HepG2 (cell line): Measurements from ENCODE around the gene HMGN4. TPM values are rescaled to one million over a fixed set of nuclear protein-coding genes. Genes with fewer than 3 reads are reported as not detected.
A peak's percentile ranks its signal among the peaks of the same experiment; 100 is the strongest.

Source experiments
- GPBP1L1 ChIP-seq: sonication (generic); formaldehyde crosslinking; IDR thresholded peaks from 2 replicates; pipeline ENCODE4 v1.5.0; 2020; ENCODE audit warnings: mild to moderate bottlenecking, missing genetic modification reagents
- HNF1A ChIP-seq, 2 experiments: sonication (generic) in 1 of 2; formaldehyde crosslinking in 1 of 2; IDR thresholded peaks; 2 replicates each; pipeline versions ENCODE4 v1.4.0 to v1.6.1; 2016 to 2020; ENCODE audit warnings: borderline replicate concordance in 1 of 2, low read depth in 1 of 2, mild to moderate bottlenecking in 1 of 2, missing genetic modification reagents in 1 of 2
- KDM5B ChIP-seq: sonication (generic); formaldehyde crosslinking; IDR thresholded peaks from 2 replicates; pipeline ENCODE4 v1.4.0; 2020; ENCODE audit warnings: missing genetic modification reagents, mild to moderate bottlenecking, borderline replicate concordance
- KLF13 ChIP-seq: sonication (generic); formaldehyde crosslinking; IDR thresholded peaks from 2 replicates; pipeline ENCODE4 v1.4.0; 2020; ENCODE audit warnings: mild to moderate bottlenecking, missing genetic modification reagents
- NFE2L1 ChIP-seq: sonication (generic); formaldehyde crosslinking; IDR thresholded peaks from 2 replicates; pipeline ENCODE4 v1.4.0; 2020; ENCODE audit warnings: missing genetic modification reagents, mild to moderate bottlenecking, borderline replicate concordance
- NFYB ChIP-seq: sonication (generic); formaldehyde crosslinking; IDR thresholded peaks from 2 replicates; pipeline ENCODE4 v1.4.0; 2020; ENCODE audit warnings: missing genetic modification reagents
- NR0B2 ChIP-seq: sonication (generic); formaldehyde crosslinking; IDR thresholded peaks from 2 replicates; pipeline ENCODE4 v1.4.0; 2020; ENCODE audit warnings: mild to moderate bottlenecking, missing genetic modification reagents
- NR1H2 ChIP-seq: sonication (generic); formaldehyde crosslinking; IDR thresholded peaks from 2 replicates; pipeline ENCODE4 v1.8.1; 2022; ENCODE audit warnings: low read depth, missing genetic modification reagents, borderline replicate concordance
- RNF219 ChIP-seq: sonication (generic); formaldehyde crosslinking; IDR thresholded peaks from 2 replicates; pipeline ENCODE4 v1.5.0; 2020; ENCODE audit warnings: mild to moderate bottlenecking, missing genetic modification reagents
- SP2 ChIP-seq: sonication (generic); formaldehyde crosslinking; IDR thresholded peaks from 2 replicates; pipeline ENCODE4 v1.5.1; 2020; ENCODE audit warnings: mild to moderate bottlenecking, missing genetic modification reagents
- TOE1 ChIP-seq: sonication (generic); formaldehyde crosslinking; IDR thresholded peaks from 2 replicates; pipeline ENCODE4 v1.4.0; 2020; ENCODE audit warnings: mild to moderate bottlenecking, missing genetic modification reagents
- ZNF343 ChIP-seq: sonication (generic); formaldehyde crosslinking; IDR thresholded peaks from 2 replicates; pipeline ENCODE4 v1.4.0; 2020; ENCODE audit warnings: mild to moderate bottlenecking, missing genetic modification reagents
- ZNF451 ChIP-seq: sonication (generic); formaldehyde crosslinking; IDR thresholded peaks from 2 replicates; pipeline ENCODE4 v1.5.0; 2020; ENCODE audit warnings: mild to moderate bottlenecking, missing genetic modification reagents
- ZNF549 ChIP-seq: sonication (generic); formaldehyde crosslinking; IDR thresholded peaks from 2 replicates; pipeline ENCODE4 v1.5.0; 2020; ENCODE audit warnings: missing genetic modification reagents
- ZNF713 ChIP-seq: sonication (generic); formaldehyde crosslinking; IDR thresholded peaks from 2 replicates; pipeline ENCODE4 v1.4.0; 2020; ENCODE audit warnings: mild to moderate bottlenecking, missing genetic modification reagents
- ZNF766 ChIP-seq: sonication (generic); formaldehyde crosslinking; IDR thresholded peaks from 2 replicates; pipeline ENCODE4 v1.5.0; 2020; ENCODE audit warnings: missing genetic modification reagents, borderline replicate concordance
- ZNF816 ChIP-seq: sonication (generic); formaldehyde crosslinking; IDR thresholded peaks from 2 replicates; pipeline ENCODE4 v1.8.0; 2022; ENCODE audit warnings: missing genetic modification reagents, mild to moderate bottlenecking, borderline replicate concordance
- ZSCAN9 ChIP-seq: IDR thresholded peaks from 2 replicates; pipeline ENCODE4 v1.6.1; 2016; ENCODE audit warnings: borderline replicate concordance
- polyA plus RNA-seq, 8 experiments: library from polyadenylated mRNA; depleted of rRNA in 3 of 8; stranded (reverse) in 7 of 8; unstranded in 1 of 8; fragments of >200 nt; fragmentation: Illumina TruSeq in 4 of 8; extraction: Trizol in 4 of 8; gene quantifications; 2 replicates each; pipeline versions ENCODE4 v1.2.1 to v1.2.3, GENCODE V29; 2011 to 2016; ENCODE audit warnings: low read depth in 4 of 8, missing spikeins in 1 of 8, mixed read lengths in 1 of 8; ENCODE audit not compliant: insufficient read depth in 1 of 8
- total RNA-seq, 5 experiments: library from RNA; depleted of rRNA; stranded (reverse); fragments of >200 nt; fragmentation: Illumina TruSeq; extraction: Trizol; gene quantifications; 2 replicates each; pipeline ENCODE4 v1.2.3, GENCODE V29; 2016; ENCODE audit warnings: low read depth in 1 of 5
- TF ChIP-seq, protein P1 (sequence below): fragments of 450-650 bp; IDR thresholded peaks from 2 replicates; pipeline ENCODE4 v1.6.1; 2016

HMGN4 gene
- total and polyA plus RNA-seq, 2 of the 13 experiments (the other 11 are each of a cell fraction or from before 2014, with no cell fraction given) = 39.9 to 52.1 TPM

DNA sequence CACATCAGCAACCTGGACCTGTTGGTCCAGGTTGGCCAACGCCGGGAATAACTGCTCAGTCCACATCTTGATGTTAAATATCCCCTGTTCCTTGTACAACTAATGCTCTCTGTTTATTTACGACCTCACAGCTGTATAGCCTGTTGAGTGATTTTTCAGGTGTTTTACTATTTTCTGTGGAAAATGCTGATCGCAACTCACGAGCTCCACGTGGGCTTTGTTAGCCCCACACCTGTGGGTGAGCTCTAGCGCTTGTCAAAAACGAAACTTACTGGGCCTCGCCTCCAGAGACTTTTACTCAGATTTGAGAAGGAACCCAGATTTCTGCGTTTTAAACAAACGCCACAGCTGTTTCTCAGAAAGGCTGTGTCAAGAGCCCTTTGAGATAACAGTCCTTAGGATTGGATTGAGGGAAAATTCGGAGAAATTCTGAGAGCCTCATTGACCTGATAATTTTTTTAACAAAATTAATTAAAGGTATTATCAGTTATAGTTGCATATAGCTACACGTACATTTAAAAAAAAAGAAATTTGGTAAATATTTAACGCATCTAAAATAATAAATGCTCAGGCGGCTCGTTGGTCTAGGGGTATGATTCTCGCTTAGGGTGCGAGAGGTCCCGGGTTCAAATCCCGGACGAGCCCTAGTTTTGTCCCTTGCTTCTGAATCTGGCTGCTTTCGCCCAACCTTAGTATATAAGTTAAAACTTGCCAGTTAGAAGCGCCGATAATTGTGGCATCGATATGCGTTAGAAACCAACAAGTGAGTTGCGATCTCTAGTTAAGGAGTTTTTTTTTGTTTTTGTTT lies 16.7 kb downstream of the HMGN4 start (continued):
- TF ChIP-seq ZSCAN9 (CRISPR knock-in tag) (peak; percentile 41; the same call in 1 of the 2 replicates), RNF219 (CRISPR knock-in tag) (no peak), KDM5B (no peak), NFYB (no peak), ZNF816 (0 out of 2 replicates have a peak, but pooled peaks have one; percentile 44), ZNF766 (CRISPR knock-in tag) (no peak), GPBP1L1 (CRISPR knock-in tag) (no peak), NFE2L1 (no peak), NR1H2 (CRISPR knock-in tag) (no peak), ZNF713 (CRISPR knock-in tag) (no peak), ZNF549 (CRISPR knock-in tag) (no peak), TOE1 (CRISPR knock-in tag) (no peak), SP2 (CRISPR knock-in tag) (no peak), NR0B2 (no peak), HNF1A (IDR thresholded peaks at IDR 0.05; ENCODE audit: low read depth) (peak; percentile 53; the same call in 1 of the 2 replicates), HNF1A (CRISPR knock-in tag; IDR thresholded peaks at IDR 0.05; ENCODE audit: borderline replicate concordance) (peak; percentile 27; the same call in 1 of the 2 replicates), ZNF343 (no peak), ZNF451 (CRISPR knock-in tag) (no peak), KLF13 (CRISPR knock-in tag) (no peak)
- TF ChIP-seq, protein P1, sequence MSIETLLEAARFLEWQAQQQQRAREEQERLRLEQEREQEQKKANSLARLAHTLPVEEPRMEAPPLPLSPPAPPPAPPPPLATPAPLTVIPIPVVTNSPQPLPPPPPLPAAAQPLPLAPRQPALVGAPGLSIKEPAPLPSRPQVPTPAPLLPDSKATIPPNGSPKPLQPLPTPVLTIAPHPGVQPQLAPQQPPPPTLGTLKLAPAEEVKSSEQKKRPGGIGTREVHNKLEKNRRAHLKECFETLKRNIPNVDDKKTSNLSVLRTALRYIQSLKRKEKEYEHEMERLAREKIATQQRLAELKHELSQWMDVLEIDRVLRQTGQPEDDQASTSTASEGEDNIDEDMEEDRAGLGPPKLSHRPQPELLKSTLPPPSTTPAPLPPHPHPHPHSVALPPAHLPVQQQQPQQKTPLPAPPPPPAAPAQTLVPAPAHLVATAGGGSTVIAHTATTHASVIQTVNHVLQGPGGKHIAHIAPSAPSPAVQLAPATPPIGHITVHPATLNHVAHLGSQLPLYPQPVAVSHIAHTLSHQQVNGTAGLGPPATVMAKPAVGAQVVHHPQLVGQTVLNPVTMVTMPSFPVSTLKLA = no peak
